Neural cell (in vitro differentiated cells): Measurements from ENCODE around the gene EML5. TPM values are rescaled to one million over a fixed set of nuclear protein-coding genes. Genes with fewer than 3 reads are reported as not detected.
"Not testable (repeated sequence)": the region's sequence is repeated elsewhere in the genome, so short reads cannot be mapped to it uniquely, and the experiment has no call there.

ENCODE experiments used
- H2AFZ ChIP-seq: fragments of 200-600, 300-800 bp; sonication (generic), shearing (Covaris generic); 2 replicates; pipeline ENCODE4 v1.6.0; 2014; ENCODE audit warnings: low read depth, mild to moderate bottlenecking, antibody characterized with exemption, low read length, moderate library complexity
- H3F3A ChIP-seq: fragments of 200-600 bp; shearing (Covaris generic); 2 replicates; pipeline ENCODE4 v1.6.1; 2016; ENCODE audit warnings: mild to moderate bottlenecking, moderate library complexity, mixed read lengths, antibody characterized with exemption, low read length; ENCODE audit not compliant: insufficient read depth, poor library complexity, severe bottlenecking
- H3K27ac ChIP-seq: fragments of 200-600, 300-800 bp; sonication (generic), shearing (Covaris generic); 2 replicates; pipeline ENCODE4 v1.5.1; 2014; ENCODE audit warnings: mild to moderate bottlenecking, low read length, moderate library complexity
- H3K27me3 ChIP-seq: fragments of 300-800, 200-600 bp; sonication (generic), shearing (Covaris generic); 2 replicates; pipeline ENCODE4 v1.6.0; 2014; ENCODE audit warnings: mild to moderate bottlenecking, low read depth, low read length, moderate library complexity; ENCODE audit not compliant: insufficient read depth
- H3K36me3 ChIP-seq: fragments of 300-800, 200-600 bp; sonication (generic), shearing (Covaris generic); 2 replicates; pipeline ENCODE4 v1.5.1; 2014; ENCODE audit warnings: mild to moderate bottlenecking, antibody characterized with exemption, low read length, moderate library complexity; ENCODE audit not compliant: insufficient read depth
- H3K4me2 ChIP-seq: fragments of 300-800, 200-600 bp; sonication (generic), shearing (Covaris generic); 2 replicates; pipeline ENCODE4 v1.6.0; 2014; ENCODE audit warnings: mild to moderate bottlenecking, low read length
- H3K4me3 ChIP-seq: fragments of 300-800, 200-600 bp; sonication (generic), shearing (Covaris generic); 2 replicates; pipeline ENCODE4 v1.5.1; 2014; ENCODE audit warnings: mild to moderate bottlenecking, low read length, moderate library complexity
- H3K79me2 ChIP-seq: fragments of 200-600 bp; shearing (Covaris generic); replicated peaks from 2 replicates; pipeline ENCODE4 v1.6.0; 2014; ENCODE audit warnings: mild to moderate bottlenecking, low read length, moderate library complexity; ENCODE audit not compliant: insufficient read depth
- H3K9ac ChIP-seq: fragments of 300-800, 200-600 bp; sonication (generic), shearing (Covaris generic); 2 replicates; pipeline ENCODE4 v1.6.1; 2016; ENCODE audit warnings: mild to moderate bottlenecking, low read length, mixed read lengths
- H3K9me2 ChIP-seq: fragments of 200-600 bp; shearing (Covaris generic); 2 replicates; pipeline ENCODE4 v1.6.1; 2016; ENCODE audit warnings: mild to moderate bottlenecking, low read length, mixed read lengths; ENCODE audit not compliant: insufficient read depth
- H3K9me3 ChIP-seq: fragments of 200-600, 300-800 bp; sonication (generic), shearing (Covaris generic); 2 replicates; pipeline ENCODE4 v1.6.1; 2016; ENCODE audit warnings: mild to moderate bottlenecking, mixed run types, low read length, moderate library complexity, mixed read lengths
- H4K20me1 ChIP-seq: fragments of 200-600 bp; shearing (Covaris generic); 2 replicates; pipeline ENCODE4 v1.6.1; 2016; ENCODE audit warnings: mild to moderate bottlenecking, mixed run types; ENCODE audit not compliant: insufficient read depth
- CTCF ChIP-seq: fragments of 450-650 bp; IDR thresholded peaks from 2 replicates; pipeline ENCODE4 v1.5.1; 2014; ENCODE audit warnings: antibody characterized with exemption, mild to moderate bottlenecking, moderate library complexity; ENCODE audit not compliant: poor library complexity, severe bottlenecking
- EP300 ChIP-seq: fragments of 450-650 bp; conservative IDR thresholded peaks from 2 replicates; pipeline ENCODE4 v1.6.1; 2014; ENCODE audit warnings: antibody characterized with exemption, mild to moderate bottlenecking, moderate library complexity; ENCODE audit not compliant: poor library complexity, severe bottlenecking
- EZH2 ChIP-seq: fragments of 200-600, 300-800 bp; shearing (Covaris generic), sonication (generic); IDR thresholded peaks from 2 replicates; pipeline ENCODE4 v1.6.1; 2014; ENCODE audit warnings: antibody characterized with exemption, low read length, borderline replicate concordance, mild to moderate bottlenecking; ENCODE audit not compliant: insufficient read depth, poor library complexity, severe bottlenecking
- MXI1 ChIP-seq: fragments of 450-650 bp; conservative IDR thresholded peaks from 2 replicates; pipeline ENCODE4 v1.6.1; 2014; ENCODE audit warnings: antibody characterized with exemption, mild to moderate bottlenecking; ENCODE audit not compliant: poor library complexity, severe bottlenecking
- POLR2AphosphoS5 ChIP-seq: IDR thresholded peaks from 2 replicates; pipeline ENCODE4 v1.6.1; 2012
- RAD21 ChIP-seq: fragments of 450-650 bp; conservative IDR thresholded peaks from 2 replicates; pipeline ENCODE4 v1.6.1; 2014; ENCODE audit warnings: antibody characterized with exemption, mild to moderate bottlenecking, moderate library complexity
- REST ChIP-seq: IDR thresholded peaks from 2 replicates; pipeline ENCODE4 v1.6.1; 2012; ENCODE audit warnings: borderline replicate concordance
- SMC3 ChIP-seq: fragments of 450-650 bp; conservative IDR thresholded peaks from 2 replicates; pipeline ENCODE4 v1.6.1; 2014; ENCODE audit warnings: antibody characterized with exemption, mild to moderate bottlenecking, moderate library complexity; ENCODE audit not compliant: poor library complexity
- TAF1 ChIP-seq: IDR thresholded peaks from 2 replicates; pipeline ENCODE4 v1.6.1; 2012; ENCODE audit warnings: low read depth
- polyA plus RNA-seq: library from polyadenylated mRNA; depleted of rRNA; stranded (reverse); fragments of >200 nt; gene quantifications from 2 replicates; pipeline ENCODE4 v1.2.3, GENCODE V29; 2014

The EML5 gene
- polyA plus RNA-seq, 1 donor from 2014 or later: 27.5 TPM

- Histone ChIP-seq H3K9me3 (no peaks in the 10 kb centered on the region), H3K9ac (no peak overlapping the region), H4K20me1 (no peaks in the 10 kb centered on the region), H3K9me2 (no peaks in the 10 kb centered on the region), H3K36me3 (no peaks in the 10 kb centered on the region), H3K79me2 (peaks cover 12% of the 10 kb centered on the region), H3K4me2 (no peak overlapping the region), H3F3A (no peaks in the 10 kb centered on the region), H3K27me3 (no peaks in the 10 kb centered on the region), H3K4me3 (no peak overlapping the region), H3K27ac (no peak overlapping the region), H2AFZ (no peak overlapping the region)
- no peak for TF ChIP-seq TAF1
- TF ChIP-seq SMC3: no peak
- TF ChIP-seq EP300: no peak
- TF ChIP-seq CTCF: no peak
- no peak for TF ChIP-seq POLR2AphosphoS5
- no peak for TF ChIP-seq EZH2
- no peak for TF ChIP-seq RAD21
- no peak for TF ChIP-seq MXI1
Observed at GRCh38 chr14:88821888-88822287, 29.1 kb upstream of the EML5 start.

GRCh38 chr14:88821378-88821777 is 28.6 kb upstream of the EML5 start:
- H4K20me1 ChIP-seq: no peaks in the 10 kb centered on the region
- H3K9me3 ChIP-seq: no peaks in the 10 kb centered on the region
- no peak overlapping the region for H2AFZ ChIP-seq
- no peak for TF ChIP-seq POLR2AphosphoS5
- no peak for TF ChIP-seq CTCF
- no peak for TF ChIP-seq REST
- TF ChIP-seq MXI1: no peak
- TF ChIP-seq EZH2: no peak
- TF ChIP-seq EP300: no peak
- TF ChIP-seq SMC3: no peak
- no peak for TF ChIP-seq TAF1
- TF ChIP-seq RAD21: no peak
- no peak overlapping the region for H3K27ac ChIP-seq
- H3K9ac ChIP-seq: no peak overlapping the region
- H3K79me2 ChIP-seq: peaks cover 8% of the 10 kb centered on the region
- H3K4me2 ChIP-seq: no peak overlapping the region
- H3K36me3 ChIP-seq: no peaks in the 10 kb centered on the region
- no peaks in the 10 kb centered on the region for H3K27me3 ChIP-seq
- no peaks in the 10 kb centered on the region for H3F3A ChIP-seq
- H3K9me2 ChIP-seq: no peaks in the 10 kb centered on the region
- H3K4me3 ChIP-seq: no peak overlapping the region

- H4K20me1 ChIP-seq, H3K79me2 ChIP-seq, H3F3A ChIP-seq, H2AFZ ChIP-seq, H3K36me3 ChIP-seq, H3K9me3 ChIP-seq, H3K27ac ChIP-seq, H3K9ac ChIP-seq, H3K27me3 ChIP-seq, H3K4me2 ChIP-seq, H3K9me2 ChIP-seq, H3K4me3 ChIP-seq: not testable (repeated sequence)
Observed at GRCh38 chr14:88819674-88820073, 26.9 kb upstream of the EML5 start.
